ENCODE results near the gene TTC23.

Gene TTC23

DNA sequence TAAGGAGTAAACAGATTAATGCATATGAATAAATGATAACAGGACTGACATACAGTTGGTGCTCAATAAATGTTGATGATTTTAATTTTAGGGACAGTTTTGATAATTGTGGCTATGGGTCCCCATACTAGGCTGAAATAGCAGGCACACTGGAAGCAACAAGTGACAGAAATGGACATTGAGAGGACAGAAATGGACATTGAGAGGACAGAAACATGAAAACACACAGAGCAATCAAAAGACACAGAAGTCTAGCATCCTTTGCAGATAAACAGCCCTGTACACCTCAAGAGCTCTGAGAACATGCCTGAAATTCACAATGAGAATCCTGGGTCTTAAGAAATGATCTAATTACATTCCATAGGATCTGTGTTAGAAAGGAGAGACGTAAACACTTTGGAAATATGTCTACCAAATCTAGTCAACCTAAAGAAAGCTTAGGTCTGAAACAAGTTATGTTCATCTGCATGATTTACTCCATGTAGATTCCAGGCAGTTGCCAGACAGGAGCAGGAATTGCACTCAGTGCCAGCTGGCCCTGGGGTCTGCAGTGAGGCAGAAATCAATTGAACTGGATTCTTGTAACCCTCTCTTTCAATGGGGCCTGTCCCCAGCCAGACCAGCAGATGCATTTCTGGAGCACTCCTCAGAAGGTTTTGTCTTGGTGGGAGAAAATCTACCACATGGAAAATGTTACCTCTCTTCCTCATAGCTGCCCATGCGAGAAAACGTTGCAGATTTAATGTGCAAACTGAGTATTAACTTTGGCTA is 84.2 kb downstream of the TTC23 start:
- ChIA-PET POLR2A (ENCODE audit: low non-redundant PET) (no interaction called here), CTCF (interaction anchor here (0.8 kb wide), 1 partner anchor 65 kb away, joined by 3 read pairs; no protein-coding TSS in a partner anchor)
- H3K27ac ChIP-seq, result no peak overlapping the region
- DNase-seq (ENCODE audit: low spot score), result no peak
- TF ChIP-seq, protein P1, sequence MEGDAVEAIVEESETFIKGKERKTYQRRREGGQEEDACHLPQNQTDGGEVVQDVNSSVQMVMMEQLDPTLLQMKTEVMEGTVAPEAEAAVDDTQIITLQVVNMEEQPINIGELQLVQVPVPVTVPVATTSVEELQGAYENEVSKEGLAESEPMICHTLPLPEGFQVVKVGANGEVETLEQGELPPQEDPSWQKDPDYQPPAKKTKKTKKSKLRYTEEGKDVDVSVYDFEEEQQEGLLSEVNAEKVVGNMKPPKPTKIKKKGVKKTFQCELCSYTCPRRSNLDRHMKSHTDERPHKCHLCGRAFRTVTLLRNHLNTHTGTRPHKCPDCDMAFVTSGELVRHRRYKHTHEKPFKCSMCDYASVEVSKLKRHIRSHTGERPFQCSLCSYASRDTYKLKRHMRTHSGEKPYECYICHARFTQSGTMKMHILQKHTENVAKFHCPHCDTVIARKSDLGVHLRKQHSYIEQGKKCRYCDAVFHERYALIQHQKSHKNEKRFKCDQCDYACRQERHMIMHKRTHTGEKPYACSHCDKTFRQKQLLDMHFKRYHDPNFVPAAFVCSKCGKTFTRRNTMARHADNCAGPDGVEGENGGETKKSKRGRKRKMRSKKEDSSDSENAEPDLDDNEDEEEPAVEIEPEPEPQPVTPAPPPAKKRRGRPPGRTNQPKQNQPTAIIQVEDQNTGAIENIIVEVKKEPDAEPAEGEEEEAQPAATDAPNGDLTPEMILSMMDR (conservative IDR thresholded peaks at IDR 0.05; ENCODE audit: low read depth), result no peak

DNA sequence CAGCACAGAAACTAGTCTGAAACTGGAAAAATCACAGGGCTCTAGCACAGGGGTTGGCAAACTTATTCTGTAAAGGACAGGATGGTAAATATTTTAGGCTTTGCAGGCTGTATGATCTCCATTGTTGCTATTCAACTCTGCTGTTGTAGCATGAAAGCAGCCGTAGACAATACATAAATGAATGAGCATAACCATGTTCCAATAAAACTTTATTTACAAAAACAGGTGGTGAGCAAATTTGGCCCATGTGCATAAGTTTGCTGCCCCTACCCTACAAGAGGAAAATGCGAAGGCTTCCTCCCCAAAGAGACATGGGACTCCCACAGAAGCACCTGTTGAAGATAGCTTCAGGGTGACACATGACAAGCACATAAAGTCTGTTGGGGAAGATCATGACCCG is 85.3 kb downstream of the TTC23 start:
- POLR2A ChIA-PET (ENCODE audit: low non-redundant PET), result no interaction called here
- TF ChIP-seq, protein P1 (conservative IDR thresholded peaks at IDR 0.05; ENCODE audit: low read depth), result no peak
- no peak for DNase-seq (ENCODE audit: low spot score)
- no peak overlapping the region for H3K27ac ChIP-seq
- CTCF ChIA-PET, result no interaction called here

DNA sequence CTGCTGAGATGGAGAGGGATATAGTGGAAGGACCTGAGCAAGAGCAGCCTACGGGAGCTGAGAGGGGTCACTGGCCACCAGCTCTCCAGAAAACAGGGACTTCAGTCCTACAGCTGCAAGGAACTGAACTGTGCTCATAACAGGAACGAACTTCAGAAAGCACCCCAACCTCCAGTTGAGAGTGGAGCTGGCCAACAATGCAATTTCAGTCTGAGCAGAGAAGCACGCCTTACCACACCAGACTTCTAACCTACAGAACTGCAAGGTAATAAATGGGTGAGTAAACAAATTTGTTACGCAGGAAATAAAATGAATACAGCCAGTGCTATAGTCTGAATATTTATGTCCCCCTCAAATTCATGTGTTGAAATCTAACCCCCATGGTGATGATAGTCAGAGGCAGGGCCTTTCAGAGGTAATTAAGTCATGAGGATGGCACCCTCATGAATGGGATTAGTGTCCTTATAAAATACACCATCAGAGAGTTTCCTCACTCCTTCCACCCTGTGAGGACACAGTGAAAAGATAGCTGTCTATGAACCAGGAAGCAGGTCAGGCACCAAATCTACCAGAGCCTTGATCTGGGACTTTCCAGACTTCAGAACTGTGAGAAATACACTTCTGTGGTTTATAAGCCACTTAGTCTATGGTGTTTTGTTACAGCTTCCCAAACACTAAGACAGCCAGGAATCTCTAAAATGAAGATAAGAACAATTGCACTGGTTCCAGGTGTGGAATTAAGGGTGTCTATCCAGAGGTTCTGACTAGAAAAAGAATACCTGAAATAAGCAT is 85.9 kb downstream of the TTC23 start:
- H3K27ac ChIP-seq, result no peak overlapping the region
- ChIA-PET POLR2A (ENCODE audit: low non-redundant PET) (no interaction called here), CTCF (interaction anchor here (0.6 kb wide), 1 partner anchor 69 kb away, joined by 3 read pairs; no protein-coding TSS in a partner anchor)
- TF ChIP-seq, protein P1 (conservative IDR thresholded peaks at IDR 0.05; ENCODE audit: low read depth), result no peak
- DNase-seq (ENCODE audit: low spot score), result no peak

DNA sequence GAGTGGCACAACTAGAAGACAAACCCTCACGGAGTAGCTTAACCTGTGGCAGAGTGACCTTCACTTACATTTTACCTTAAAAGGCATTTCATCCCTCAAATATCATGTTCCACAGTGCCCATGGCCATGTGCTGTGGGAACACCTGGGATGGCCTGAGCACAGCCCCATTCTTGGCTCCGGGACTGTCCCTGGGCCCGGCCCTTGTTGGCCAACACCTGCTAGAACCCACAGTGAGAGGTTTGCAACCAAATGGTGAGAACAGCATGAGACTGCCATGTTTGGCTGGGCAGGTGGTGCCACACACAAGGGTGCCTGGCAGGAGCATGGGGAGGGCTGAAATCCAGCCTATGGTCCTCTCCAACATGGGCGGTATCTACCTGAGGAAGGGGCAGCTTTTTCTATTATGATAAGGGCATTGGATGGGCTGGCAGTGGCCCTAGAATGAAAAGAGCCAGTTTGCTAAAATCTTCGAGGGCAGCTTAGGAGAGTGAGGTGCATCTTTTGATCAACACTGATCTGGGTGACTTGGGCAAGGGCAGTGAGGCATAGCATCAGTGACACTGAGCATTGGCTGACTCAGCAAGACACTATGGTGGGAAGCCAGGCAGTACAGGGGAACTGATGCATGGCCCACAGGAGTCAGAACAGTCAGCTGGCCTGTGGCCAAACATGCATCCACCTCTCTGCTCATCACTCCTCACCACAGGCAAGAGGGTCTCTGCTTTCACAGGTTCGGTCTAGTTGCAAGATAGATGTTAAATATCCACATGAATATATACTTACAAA is 90.6 kb downstream of the TTC23 start:
- no peak for DNase-seq (ENCODE audit: low spot score)
- TF ChIP-seq, protein P1 (conservative IDR thresholded peaks at IDR 0.05; ENCODE audit: low read depth), result no peak
- H3K27ac ChIP-seq, result no peak overlapping the region
- ChIA-PET POLR2A (ENCODE audit: low non-redundant PET) (no interaction called here), CTCF (no interaction called here)

DNA sequence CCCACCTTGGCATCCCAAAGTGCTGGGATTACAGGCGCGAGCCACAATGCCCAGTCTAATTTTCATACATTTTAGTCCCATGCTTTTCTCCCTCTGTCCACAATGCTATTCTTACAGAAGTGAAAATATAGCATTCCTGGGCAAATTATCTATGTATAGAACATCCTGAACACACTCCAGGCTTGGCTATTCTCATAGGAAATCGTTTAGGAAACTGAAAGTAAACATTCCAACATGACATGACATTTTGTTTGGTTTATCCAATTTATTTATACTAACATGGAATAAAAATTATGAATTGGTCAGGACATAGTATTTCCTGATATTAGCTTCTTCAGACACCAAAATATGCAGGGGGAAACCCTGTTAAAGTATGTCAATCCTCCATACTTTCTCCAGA is 91.9 kb downstream of the TTC23 start:
- ChIA-PET CTCF (interaction anchor here (0.5 to 1.5 kb wide), 2 partner anchors 57 to 573 kb away, joined by 3 read pairs; no protein-coding TSS in a partner anchor), POLR2A (ENCODE audit: low non-redundant PET) (no interaction called here)
- TF ChIP-seq, protein P1 (conservative IDR thresholded peaks at IDR 0.05; ENCODE audit: low read depth), result no peak
- DNase-seq (ENCODE audit: low spot score), result no peak
- H3K27ac ChIP-seq, result no peak overlapping the region

DNA sequence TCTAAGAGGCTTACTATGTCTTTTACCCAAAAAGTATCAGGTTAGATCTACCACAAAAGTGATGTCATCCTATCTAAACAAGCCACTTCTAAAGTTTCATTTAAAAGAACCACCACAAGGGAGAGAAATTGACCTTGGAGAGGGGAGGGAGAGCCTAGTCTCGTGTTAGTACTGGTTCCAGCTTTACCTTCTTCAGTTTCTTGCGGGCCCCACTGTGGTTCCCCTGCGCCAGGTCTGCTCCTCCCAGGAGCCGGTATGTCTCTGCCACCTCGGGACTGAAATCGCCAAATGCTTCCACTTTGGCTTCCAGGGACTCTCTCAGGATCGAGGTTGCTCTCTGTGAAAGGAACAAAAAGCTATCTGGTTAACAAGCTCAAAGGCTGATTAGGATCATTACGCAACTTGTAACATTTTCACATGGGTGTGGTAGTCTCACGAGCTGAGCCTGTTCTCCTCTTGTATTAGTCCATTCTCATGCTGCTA is 93.4 kb downstream of the TTC23 start:
- TF ChIP-seq, protein P1 (conservative IDR thresholded peaks at IDR 0.05; ENCODE audit: low read depth), result no peak
- DNase-seq (ENCODE audit: low spot score), result peak; percentile 17
- H3K27ac ChIP-seq, result no peak overlapping the region
- ChIA-PET CTCF (interaction anchor here (0.5 kb wide), 1 partner anchor 1148 kb away, joined by 5 read pairs; no protein-coding TSS in a partner anchor), POLR2A (ENCODE audit: low non-redundant PET) (no interaction called here)

All from RWPE1 (cell line).